ENCODE data around the gene MAGEA12.
"Not testable (repeated sequence)": the region's sequence is repeated elsewhere in the genome, so short reads cannot be mapped to it uniquely, and the experiment has no call there.

DNA sequence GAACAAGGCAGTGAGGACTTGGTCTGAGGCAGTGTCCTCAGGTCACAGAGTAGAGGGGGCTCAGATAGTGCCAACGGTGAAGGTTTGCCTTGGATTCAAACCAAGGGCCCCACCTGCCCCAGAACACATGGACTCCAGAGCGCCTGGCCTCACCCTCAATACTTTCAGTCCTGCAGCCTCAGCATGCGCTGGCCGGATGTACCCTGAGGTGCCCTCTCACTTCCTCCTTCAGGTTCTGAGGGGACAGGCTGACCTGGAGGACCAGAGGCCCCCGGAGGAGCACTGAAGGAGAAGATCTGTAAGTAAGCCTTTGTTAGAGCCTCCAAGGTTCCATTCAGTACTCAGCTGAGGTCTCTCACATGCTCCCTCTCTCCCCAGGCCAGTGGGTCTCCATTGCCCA is 33.2 kb upstream of the MAGEA12 start:
- TF ChIP-seq CTCF, EP300 (IDR thresholded peaks at IDR 0.05): not testable (repeated sequence)
